HEK293 (cell line): ENCODE measurements around the gene SLC51A.

ENCODE experiments used
- CTCF ChIP-seq: fragments of 450-650 bp; formaldehyde crosslinking; IDR thresholded peaks from 2 replicates; pipeline ENCODE4 v1.5.1; 2016; ENCODE audit warnings: missing biosample characterization, missing genetic modification characterization
- KLF1 ChIP-seq: fragments of 450-650 bp; formaldehyde crosslinking; IDR thresholded peaks from 2 replicates; pipeline ENCODE4 v1.5.1; 2016; ENCODE audit warnings: missing biosample characterization, missing genetic modification characterization
- KLF7 ChIP-seq: fragments of 450-650 bp; formaldehyde crosslinking; IDR thresholded peaks from 2 replicates; pipeline ENCODE4 v1.5.1; 2016; ENCODE audit warnings: missing biosample characterization, missing genetic modification characterization, borderline replicate concordance
- PATZ1 ChIP-seq: fragments of 450-650 bp; formaldehyde crosslinking; IDR thresholded peaks from 2 replicates; pipeline ENCODE4 v1.5.1; 2016; ENCODE audit warnings: missing biosample characterization, missing genetic modification characterization
- ZNF324 ChIP-seq: fragments of 450-650 bp; formaldehyde crosslinking; IDR thresholded peaks from 2 replicates; pipeline ENCODE4 v1.5.1; 2016; ENCODE audit warnings: missing biosample characterization, missing genetic modification characterization
- ZNF416 ChIP-seq: fragments of 450-650 bp; formaldehyde crosslinking; IDR thresholded peaks from 2 replicates; pipeline ENCODE4 v1.5.1; 2016; ENCODE audit warnings: missing biosample characterization, missing genetic modification characterization
- ZNF549 ChIP-seq: fragments of 450-650 bp; IDR thresholded peaks from 2 replicates; pipeline ENCODE4 v1.5.1; 2018; ENCODE audit warnings: missing biosample characterization, missing genetic modification characterization, mild to moderate bottlenecking, inconsistent platforms, moderate library complexity

GRCh38 chr3:196193133-196193735 lies 23.1 kb upstream of the SLC51A start:
- TF ChIP-seq CTCF (no peak), ZNF324 (tag by site-specific recombination) (no peak), PATZ1 (no peak), KLF7 (no peak), ZNF549 (tag by site-specific recombination) (no peak), KLF1 (tag by site-specific recombination) (no peak), ZNF416 (tag by site-specific recombination) (no peak)
